ENCODE measurements around the gene NARS2.

The NARS2 gene

DNA sequence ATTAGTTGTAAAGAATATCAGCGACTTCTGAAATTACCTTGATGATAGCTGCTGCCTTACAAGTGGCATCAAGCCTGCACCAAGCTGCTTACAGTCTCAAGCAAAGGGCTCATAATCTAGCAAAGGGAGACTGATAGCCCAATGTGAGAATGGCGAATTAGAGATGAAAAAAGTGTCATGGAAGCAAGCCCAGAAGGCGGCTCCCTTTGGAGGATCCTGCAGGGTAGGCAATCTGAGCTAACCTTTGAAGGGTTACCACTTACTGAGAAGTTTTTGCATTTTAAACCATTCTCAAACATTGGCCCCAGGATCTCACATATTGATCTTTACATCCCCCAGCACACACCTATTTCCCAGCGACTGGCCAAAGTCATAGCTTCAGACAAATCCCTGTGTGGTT, 175.5 kb downstream of the NARS2 start:
- no peak overlapping the region for H3K27ac ChIP-seq (ENCODE audit: low read depth, low read length, poor library complexity, severe bottlenecking)
- no peak overlapping the region for H3K4me2 ChIP-seq (ENCODE audit: low read length)
- no peaks in the 10 kb centered on the region for H3K9me3 ChIP-seq (ENCODE audit: low read length)
- TF ChIP-seq EZH2 (IDR thresholded peaks at IDR 0.05; ENCODE audit: borderline replicate concordance, low read length) = no peak
- TF ChIP-seq, protein P1, sequence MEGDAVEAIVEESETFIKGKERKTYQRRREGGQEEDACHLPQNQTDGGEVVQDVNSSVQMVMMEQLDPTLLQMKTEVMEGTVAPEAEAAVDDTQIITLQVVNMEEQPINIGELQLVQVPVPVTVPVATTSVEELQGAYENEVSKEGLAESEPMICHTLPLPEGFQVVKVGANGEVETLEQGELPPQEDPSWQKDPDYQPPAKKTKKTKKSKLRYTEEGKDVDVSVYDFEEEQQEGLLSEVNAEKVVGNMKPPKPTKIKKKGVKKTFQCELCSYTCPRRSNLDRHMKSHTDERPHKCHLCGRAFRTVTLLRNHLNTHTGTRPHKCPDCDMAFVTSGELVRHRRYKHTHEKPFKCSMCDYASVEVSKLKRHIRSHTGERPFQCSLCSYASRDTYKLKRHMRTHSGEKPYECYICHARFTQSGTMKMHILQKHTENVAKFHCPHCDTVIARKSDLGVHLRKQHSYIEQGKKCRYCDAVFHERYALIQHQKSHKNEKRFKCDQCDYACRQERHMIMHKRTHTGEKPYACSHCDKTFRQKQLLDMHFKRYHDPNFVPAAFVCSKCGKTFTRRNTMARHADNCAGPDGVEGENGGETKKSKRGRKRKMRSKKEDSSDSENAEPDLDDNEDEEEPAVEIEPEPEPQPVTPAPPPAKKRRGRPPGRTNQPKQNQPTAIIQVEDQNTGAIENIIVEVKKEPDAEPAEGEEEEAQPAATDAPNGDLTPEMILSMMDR (IDR thresholded peaks at IDR 0.05; ENCODE audit: low read length) = no peak
- H3K9me2 ChIP-seq (ENCODE audit: low read depth, low read length) = no peaks in the 10 kb centered on the region
- no peak overlapping the region for H3K4me3 ChIP-seq (ENCODE audit: low read depth, low read length, poor library complexity, severe bottlenecking)
- no peaks in the 10 kb centered on the region for H3F3A ChIP-seq (ENCODE audit: insufficient read depth, low read length)
- H2AFZ ChIP-seq (ENCODE audit: low read length) = no peak overlapping the region
- H3K36me3 ChIP-seq (ENCODE audit: insufficient read depth, low read length) = no peaks in the 10 kb centered on the region
- no peaks in the 10 kb centered on the region for H4K20me1 ChIP-seq (ENCODE audit: insufficient read depth, low read length)
- H3K27me3 ChIP-seq (ENCODE audit: insufficient read depth, low read length) = no peaks in the 10 kb centered on the region
- H3K79me2 ChIP-seq (ENCODE audit: insufficient read depth, low read length) = no peaks in the 10 kb centered on the region
- H3K4me1 ChIP-seq (ENCODE audit: insufficient read depth, low read length, severe bottlenecking) = no peaks in the 10 kb centered on the region
- no peak overlapping the region for H3K9ac ChIP-seq (ENCODE audit: low read length)

DNA sequence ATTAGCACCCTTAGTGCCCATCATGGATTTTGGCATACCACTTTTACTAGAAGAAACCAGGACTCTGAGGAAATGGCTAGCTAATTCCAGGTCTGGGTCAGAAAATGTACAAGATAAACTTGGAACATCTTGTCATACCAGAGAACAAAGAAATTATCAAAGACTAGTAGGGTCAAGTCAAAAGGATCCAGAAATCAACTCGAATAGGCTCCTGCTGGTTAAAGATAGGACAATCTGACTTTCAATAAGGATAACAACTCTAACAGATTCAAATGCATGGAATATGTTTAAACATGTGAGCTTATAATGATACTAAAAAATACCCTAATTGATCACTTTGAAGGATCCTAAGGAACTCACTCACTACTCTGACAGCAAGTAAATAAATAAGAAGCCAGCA, 175.9 kb downstream of the NARS2 start:
- H3K9me3 ChIP-seq (ENCODE audit: low read length) = no peaks in the 10 kb centered on the region
- no peaks in the 10 kb centered on the region for H3K9me2 ChIP-seq (ENCODE audit: low read depth, low read length)
- H3K36me3 ChIP-seq (ENCODE audit: insufficient read depth, low read length) = no peaks in the 10 kb centered on the region
- no peak for TF ChIP-seq EZH2 (IDR thresholded peaks at IDR 0.05; ENCODE audit: borderline replicate concordance, low read length)
- TF ChIP-seq, protein P1 (IDR thresholded peaks at IDR 0.05; ENCODE audit: low read length) = no peak
- no peaks in the 10 kb centered on the region for H3K4me1 ChIP-seq (ENCODE audit: insufficient read depth, low read length, severe bottlenecking)
- no peak overlapping the region for H3K4me2 ChIP-seq (ENCODE audit: low read length)
- no peak overlapping the region for H3K4me3 ChIP-seq (ENCODE audit: low read depth, low read length, poor library complexity, severe bottlenecking)
- H3F3A ChIP-seq (ENCODE audit: insufficient read depth, low read length) = no peaks in the 10 kb centered on the region
- no peak overlapping the region for H2AFZ ChIP-seq (ENCODE audit: low read length)
- no peaks in the 10 kb centered on the region for H4K20me1 ChIP-seq (ENCODE audit: insufficient read depth, low read length)
- H3K27ac ChIP-seq (ENCODE audit: low read depth, low read length, poor library complexity, severe bottlenecking) = no peak overlapping the region
- no peak overlapping the region for H3K9ac ChIP-seq (ENCODE audit: low read length)
- no peaks in the 10 kb centered on the region for H3K79me2 ChIP-seq (ENCODE audit: insufficient read depth, low read length)
- H3K27me3 ChIP-seq (ENCODE audit: insufficient read depth, low read length) = no peaks in the 10 kb centered on the region

DNA sequence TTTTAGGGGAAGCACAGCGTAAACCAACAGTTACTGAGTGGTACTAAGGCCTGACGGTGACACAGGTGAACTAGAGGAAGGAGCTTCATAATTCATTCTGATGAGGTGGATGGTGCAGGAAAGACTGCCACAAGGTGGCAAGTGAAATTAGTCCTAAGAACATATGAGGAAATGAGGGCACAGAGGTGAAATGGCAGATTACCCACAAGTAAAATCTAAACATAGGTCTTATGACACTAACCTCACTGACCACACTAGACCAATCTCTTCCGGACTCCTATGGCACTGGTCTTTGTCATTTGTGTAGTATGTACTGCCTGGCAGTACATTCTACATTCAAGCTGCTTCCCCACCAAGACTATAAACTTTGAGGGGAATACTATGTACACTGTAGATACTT, 177.3 kb downstream of the NARS2 start:
- no peaks in the 10 kb centered on the region for H3K4me1 ChIP-seq (ENCODE audit: insufficient read depth, low read length, severe bottlenecking)
- no peak overlapping the region for H3K4me2 ChIP-seq (ENCODE audit: low read length)
- no peaks in the 10 kb centered on the region for H4K20me1 ChIP-seq (ENCODE audit: insufficient read depth, low read length)
- H3K9me2 ChIP-seq (ENCODE audit: low read depth, low read length) = no peaks in the 10 kb centered on the region
- no peaks in the 10 kb centered on the region for H3K36me3 ChIP-seq (ENCODE audit: insufficient read depth, low read length)
- no peak for TF ChIP-seq EZH2 (IDR thresholded peaks at IDR 0.05; ENCODE audit: borderline replicate concordance, low read length)
- TF ChIP-seq, protein P1 (IDR thresholded peaks at IDR 0.05; ENCODE audit: low read length) = no peak
- H3F3A ChIP-seq (ENCODE audit: insufficient read depth, low read length) = no peaks in the 10 kb centered on the region
- H2AFZ ChIP-seq (ENCODE audit: low read length) = no peak overlapping the region
- H3K27me3 ChIP-seq (ENCODE audit: insufficient read depth, low read length) = peaks cover 5% of the 10 kb centered on the region; the same call in 1 of the 2 replicates
- no peak overlapping the region for H3K9ac ChIP-seq (ENCODE audit: low read length)
- H3K79me2 ChIP-seq (ENCODE audit: insufficient read depth, low read length) = no peaks in the 10 kb centered on the region
- no peak overlapping the region for H3K27ac ChIP-seq (ENCODE audit: low read depth, low read length, poor library complexity, severe bottlenecking)
- H3K4me3 ChIP-seq (ENCODE audit: low read depth, low read length, poor library complexity, severe bottlenecking) = no peak overlapping the region
- H3K9me3 ChIP-seq (ENCODE audit: low read length) = no peaks in the 10 kb centered on the region
